AG09309 (cell line): Measurements from ENCODE around the gene DDX31.
"Not testable (repeated sequence)": the region's sequence is repeated elsewhere in the genome, so short reads cannot be mapped to it uniquely, and the experiment has no call there.

Source experiments
- DNase-seq: peaks from one replicate; pipeline ENCODE4 v3.0.0-alpha.2; 2010; ENCODE audit warnings: low read depth
- H3K4me3 ChIP-seq: 2 replicates; pipeline ENCODE4 v1.5.1; 2011; ENCODE audit warnings: mild to moderate bottlenecking, low read depth, low read length, moderate library complexity; ENCODE audit not compliant: control insufficient read depth
- CTCF ChIP-seq: IDR thresholded peaks from 2 replicates; pipeline ENCODE4 v1.5.1; 2011; ENCODE audit warnings: mild to moderate bottlenecking, low read depth, low read length, inconsistent platforms; ENCODE audit not compliant: insufficient read depth, control insufficient read depth; ENCODE audit errors: missing control alignments

DDX31 gene

GRCh38 chr9:132572921-132573320, 96.9 kb downstream of the DDX31 start:
- H3K4me3 ChIP-seq, result no peak overlapping the region
- TF ChIP-seq CTCF, result no peak
- DNase-seq, result no peak

GRCh38 chr9:132571806-132572600, 97.8 kb downstream of the DDX31 start:
- DNase-seq, result no peak
- TF ChIP-seq CTCF, result no peak
- H3K4me3 ChIP-seq, result no peak overlapping the region

- not testable (repeated sequence) for DNase-seq, H3K4me3 ChIP-seq
These were observed 101.0 kb downstream of the DDX31 start for GRCh38 chr9:132568787-132569186.

GRCh38 chr9:132564526-132564925, 105.3 kb downstream of the DDX31 start:
- DNase-seq, result no peak
- H3K4me3 ChIP-seq, result no peak overlapping the region
- no peak for TF ChIP-seq CTCF

- no peak for TF ChIP-seq CTCF
- no peak for DNase-seq
- no peak overlapping the region for H3K4me3 ChIP-seq
These were observed 107.5 kb downstream of the DDX31 start for GRCh38 chr9:132562306-132562573.

GRCh38 chr9:132560616-132561202, 109.1 kb downstream of the DDX31 start:
- TF ChIP-seq CTCF, result no peak
- no peak for DNase-seq

GRCh38 chr9:132559711-132560110, 110.1 kb downstream of the DDX31 start:
- H3K4me3 ChIP-seq, result no peak overlapping the region
- no peak for DNase-seq
- TF ChIP-seq CTCF, result no peak

More at GRCh38 chr9:132560616-132561202, 109.1 kb downstream of the DDX31 start:
- no peak overlapping the region for H3K4me3 ChIP-seq
